ENCODE results near the gene WDR45B.
A peak's percentile ranks its signal among the peaks of the same experiment; 100 is the strongest.
"Not testable (repeated sequence)": the region's sequence is repeated elsewhere in the genome, so short reads cannot be mapped to it uniquely, and the experiment has no call there.

The WDR45B gene

GRCh38 chr17:82598256-82599119, 49.8 kb downstream of the WDR45B start:
- no peak for DNase-seq

DNA sequence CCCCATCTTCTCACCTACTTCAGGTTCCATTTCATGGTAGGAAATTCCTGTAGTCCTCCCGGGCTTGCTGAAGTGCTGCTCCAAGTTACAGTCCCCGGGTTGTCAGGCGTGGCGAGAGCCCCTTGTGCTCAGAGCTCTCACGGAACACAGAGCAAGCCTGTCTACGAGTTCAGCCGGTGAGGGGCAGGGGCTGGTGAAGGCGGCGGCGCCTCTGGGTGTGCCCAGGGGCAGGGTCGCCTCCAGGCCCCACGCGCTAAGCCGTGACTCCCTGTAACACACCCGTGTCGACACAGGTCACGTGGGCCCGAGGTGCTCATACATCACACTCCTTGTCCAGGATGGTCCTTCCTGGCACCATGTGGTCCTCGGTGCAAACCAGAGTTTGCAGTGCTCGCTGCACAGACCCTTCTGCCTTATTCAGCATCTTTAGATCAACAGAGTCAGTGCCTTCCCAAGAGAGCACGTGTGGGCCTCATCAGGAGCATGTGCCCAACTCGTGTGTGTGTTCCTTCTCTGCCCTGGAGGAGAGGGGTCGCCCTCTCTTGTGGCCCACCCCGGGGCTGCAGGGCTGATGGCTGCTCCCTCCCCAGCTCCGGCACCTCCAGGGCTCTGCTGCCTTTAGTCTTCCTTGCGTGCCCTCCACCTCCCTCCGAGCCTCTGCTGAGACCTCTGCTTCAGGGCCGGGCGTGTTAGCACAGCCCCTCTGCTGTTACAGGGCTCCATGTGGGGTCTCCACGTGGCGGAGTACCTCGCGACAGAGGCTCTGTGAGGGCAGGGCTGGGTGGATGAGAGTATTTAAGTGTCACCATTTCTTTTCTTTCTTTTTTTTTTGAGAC, 51.2 kb downstream of the WDR45B start:
- no peak for DNase-seq

DNA sequence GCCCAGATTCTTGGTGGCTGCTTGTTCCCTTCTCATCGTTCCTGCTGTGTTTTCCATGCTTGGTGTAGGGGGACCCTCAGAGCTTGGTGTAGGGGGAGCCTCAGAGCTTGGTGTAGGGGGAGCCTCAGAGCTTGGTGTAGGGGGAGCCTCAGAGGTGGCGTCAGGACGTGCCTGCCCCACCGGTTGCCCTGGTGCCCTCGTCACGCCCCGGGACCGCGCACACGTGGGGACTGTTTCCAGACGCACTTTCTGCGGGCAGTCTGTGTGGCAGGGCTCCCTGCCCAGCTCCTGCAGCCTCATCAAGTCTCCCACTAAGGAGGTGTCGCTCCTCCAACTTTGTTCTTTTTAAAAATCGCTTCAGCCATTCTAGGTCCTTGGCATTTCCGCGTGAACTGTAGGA, 51.9 kb downstream of the WDR45B start:
- DNase-seq = no peak

DNA sequence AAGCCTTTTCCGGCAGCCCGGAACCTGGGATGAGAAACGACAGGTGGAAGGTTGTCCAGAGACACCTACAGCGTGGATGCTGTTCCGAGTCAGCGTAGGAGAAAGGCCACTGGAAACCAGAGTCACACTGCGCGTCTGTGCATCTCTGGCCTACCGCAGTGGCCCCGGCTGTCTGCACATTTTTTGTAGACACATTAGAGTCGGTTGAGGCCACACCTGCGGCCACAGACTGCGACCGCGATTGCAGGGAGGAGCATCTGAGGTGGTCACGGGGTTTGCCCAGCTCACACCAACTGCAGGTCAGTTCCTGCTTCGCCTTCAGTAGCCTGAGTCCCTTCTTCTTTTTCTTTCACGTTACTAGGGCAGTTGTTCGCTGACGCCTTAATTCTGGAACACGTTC, 52.4 kb downstream of the WDR45B start:
- no peak for DNase-seq

DNA sequence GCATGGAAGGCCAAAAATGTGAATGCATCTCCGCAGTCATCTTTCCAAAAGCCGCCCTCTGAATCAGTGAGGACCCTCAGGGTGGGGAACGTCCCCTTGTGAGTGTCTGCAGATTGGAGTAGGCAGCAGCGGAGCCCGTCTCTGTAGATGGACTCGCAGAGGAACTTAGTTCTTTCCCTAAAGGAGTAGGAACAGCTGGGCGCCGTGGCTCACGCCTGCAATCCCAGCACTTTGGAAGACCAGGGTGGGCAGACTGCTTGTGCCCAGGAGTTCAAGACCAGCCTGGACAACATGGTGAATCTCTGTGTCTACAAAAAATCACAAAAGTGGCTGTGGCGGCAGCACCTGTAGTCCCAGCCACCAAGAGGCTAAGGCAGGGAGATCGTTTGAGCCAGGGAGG, 53.7 kb downstream of the WDR45B start:
- DNase-seq = no peak

DNA sequence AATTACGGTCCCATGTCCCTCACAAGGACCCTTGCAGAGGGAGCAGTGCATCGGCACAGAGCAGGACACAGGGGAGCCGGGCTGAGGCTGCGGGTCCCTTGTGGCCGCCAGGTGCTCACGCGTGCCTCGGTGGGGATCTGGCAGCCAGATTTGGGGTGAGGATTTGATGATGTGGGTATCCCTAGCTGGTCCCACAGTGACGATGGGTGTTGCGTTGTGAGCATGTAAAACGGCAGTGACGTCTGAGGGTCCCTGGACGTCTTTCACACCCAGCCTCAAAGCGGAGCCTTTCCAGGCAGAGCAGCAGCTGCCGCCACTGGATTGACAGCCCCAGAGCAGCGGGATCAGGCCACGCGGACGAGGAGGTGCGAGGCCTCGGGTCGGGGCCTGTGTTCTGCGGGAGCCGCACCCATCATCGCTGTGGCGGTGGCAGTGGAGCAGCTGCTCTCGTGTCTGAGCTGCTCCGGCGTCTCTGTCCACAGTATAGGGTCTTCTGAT, 54.6 kb downstream of the WDR45B start:
- no peak for DNase-seq

DNA sequence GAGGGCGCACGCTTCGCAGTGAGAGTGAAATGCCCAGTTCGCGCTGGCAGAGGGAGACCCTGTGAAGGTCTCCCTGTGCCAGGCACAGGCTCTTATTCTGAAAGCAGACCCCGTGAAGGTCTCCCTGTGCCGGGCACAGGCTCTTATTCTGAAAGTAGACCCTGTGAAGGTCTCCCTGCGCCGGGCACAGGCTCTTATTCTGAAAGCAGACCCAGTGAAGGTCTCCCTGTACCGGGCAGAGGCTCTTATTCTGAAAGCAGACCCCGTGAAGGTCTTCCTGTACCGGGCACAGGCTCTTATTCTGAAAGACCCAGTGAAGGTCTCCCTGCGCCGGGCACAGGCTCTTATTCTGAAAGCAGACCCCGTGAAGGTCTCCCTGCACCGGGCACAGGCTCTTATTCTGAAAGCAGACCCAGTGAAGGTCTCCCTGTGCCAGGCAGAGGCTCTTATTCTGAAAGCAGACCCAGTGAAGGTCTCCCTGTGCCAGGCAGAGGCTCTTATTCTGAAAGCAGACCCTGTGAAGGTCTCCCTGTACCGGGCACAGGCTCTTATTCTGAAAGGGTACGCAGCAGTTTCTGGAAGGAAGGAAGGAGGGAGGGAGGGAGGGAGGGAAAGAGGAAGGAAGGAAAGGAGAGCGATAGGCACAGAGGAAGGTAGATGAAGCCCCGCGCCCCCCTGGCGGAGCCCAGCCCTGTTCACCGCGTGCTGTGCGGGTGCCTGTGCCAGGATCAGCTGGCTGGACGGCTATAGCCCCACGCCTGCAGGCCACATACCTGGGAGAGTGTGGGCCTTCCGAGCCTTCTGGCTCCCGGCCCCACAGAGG, 55.3 kb downstream of the WDR45B start:
- DNase-seq = peak; percentile 70

GRCh38 chr17:82592289-82592766, 55.9 kb downstream of the WDR45B start:
- DNase-seq = no peak

GRCh38 chr17:82590881-82591539, 57.2 kb downstream of the WDR45B start:
- no peak for DNase-seq

DNA sequence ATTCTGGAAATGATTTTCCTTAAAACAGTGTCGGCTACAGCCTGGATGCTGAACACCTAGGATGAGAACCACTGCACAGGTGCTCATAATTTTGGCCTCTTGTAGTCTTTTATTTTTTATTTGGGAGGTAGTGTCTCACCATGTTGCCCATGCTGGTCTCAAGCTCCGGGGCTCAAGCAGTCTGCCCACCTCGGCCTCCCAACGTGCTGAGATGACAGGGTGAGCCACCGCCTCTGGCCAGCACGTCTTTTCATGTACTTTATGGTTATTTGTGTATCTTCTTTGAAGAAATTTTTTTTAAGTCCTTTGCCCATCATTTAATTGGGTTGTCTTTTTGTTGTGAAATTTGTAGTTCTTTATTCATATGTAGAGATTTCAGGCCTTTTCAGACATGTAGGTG, 58.0 kb downstream of the WDR45B start:
- no peak for DNase-seq

GRCh38 chr17:82589851-82590180, 58.4 kb downstream of the WDR45B start:
- DNase-seq = no peak

- DNase-seq = no peak
These were observed 59.7 kb downstream of the WDR45B start for GRCh38 chr17:82588266-82589175.

DNA sequence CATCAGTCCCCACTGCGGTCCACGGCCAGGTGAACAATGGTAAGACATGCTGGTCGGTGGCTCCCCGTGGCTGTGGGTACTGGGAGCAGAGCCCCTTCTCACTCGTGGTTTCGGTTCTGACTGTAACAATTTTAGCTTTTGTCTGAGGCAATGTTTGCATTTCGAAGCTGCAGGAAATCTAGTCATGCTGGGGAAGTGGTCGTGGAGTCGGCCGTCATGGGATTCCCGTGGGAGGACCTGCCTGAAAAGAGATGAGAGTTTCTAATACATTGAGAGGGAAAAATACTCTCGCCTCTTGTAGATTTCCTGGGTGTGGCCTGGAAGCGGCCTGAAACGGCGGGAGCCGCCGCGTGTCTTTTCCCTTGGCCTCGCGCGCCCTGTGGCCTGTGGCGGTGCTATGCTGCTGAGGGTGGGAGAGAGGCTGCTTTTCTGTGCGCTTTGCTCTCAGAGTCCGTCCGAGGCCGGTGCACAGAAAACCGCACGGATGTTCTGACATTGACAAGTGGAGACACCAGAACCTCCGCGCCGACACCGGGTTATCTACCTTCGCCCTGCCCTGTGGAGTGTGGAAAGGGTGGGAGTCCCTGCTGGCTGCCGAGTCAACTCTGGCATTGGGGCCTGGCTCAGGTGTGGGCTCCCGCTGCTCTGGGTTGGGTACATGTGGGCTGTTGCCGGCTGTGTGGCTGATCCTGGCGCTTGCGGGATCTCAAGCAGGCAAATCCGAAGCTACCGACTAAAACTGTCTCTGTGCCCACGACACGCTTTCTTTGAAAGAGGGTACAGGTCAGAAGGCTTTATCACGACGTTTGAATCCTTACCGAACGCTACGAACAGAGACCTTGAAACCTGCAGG, 60.8 kb downstream of the WDR45B start:
- no peak for DNase-seq

DNA sequence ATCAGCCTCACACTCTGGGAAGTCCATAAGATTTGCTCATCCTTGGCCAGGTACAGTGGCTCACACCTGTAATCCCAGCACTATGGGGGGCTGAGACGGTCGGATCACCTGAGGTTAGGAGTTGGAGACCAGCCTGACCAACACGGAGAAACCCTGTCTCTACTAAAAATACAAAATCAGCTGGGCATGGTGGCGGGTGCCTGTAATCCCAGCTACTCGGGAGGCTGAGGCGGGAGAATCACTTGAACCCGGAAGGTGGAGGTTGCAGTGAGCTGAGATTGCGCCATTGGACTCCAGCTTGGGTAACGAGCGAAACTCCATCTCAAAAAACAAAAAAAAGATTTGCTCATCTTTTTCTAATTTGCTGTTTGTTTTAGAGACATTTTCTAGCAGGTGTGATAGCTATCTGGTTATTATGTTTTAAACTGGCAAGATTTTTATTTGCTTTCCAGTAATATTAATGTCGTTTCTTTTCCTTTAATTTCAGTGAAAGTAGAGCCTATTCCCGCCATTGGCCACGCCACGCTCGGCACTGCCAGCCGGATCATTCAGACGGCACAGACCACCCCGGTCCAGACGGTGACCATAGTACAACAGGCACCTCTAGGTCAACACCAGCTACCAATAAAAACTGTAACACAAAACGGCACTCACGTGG, 61.5 kb downstream of the WDR45B start:
- no peak for DNase-seq

DNA sequence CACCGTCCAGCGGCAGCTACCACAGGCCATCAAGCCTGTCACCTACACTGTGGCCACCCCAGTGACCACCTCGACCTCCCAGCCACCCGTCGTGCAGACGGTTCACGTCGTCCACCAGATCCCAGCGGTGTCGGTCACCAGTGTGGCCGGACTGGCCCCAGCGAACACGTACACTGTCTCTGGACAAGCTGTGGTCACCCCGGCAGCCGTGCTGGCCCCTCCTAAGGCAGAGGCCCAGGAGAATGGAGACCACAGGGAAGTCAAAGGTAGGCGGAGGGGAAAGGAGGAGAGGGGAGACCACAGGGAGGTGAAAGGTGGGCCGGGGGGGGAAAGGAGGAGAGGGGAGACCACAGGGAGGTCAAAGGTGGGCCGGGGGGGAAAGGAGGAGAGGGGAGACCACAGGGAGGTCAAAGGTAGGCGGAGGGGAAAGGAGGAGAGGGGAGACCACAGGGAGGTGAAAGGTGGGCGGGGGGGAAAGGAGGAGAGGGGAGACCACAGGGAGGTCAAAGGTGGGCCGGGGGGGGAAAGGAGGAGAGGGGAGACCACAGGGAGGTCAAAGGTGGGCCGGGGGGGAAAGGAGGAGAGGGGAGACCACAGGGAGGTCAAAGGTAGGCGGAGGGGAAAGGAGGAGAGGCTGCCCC, 62.2 kb downstream of the WDR45B start:
- not testable (repeated sequence) for DNase-seq

DNA sequence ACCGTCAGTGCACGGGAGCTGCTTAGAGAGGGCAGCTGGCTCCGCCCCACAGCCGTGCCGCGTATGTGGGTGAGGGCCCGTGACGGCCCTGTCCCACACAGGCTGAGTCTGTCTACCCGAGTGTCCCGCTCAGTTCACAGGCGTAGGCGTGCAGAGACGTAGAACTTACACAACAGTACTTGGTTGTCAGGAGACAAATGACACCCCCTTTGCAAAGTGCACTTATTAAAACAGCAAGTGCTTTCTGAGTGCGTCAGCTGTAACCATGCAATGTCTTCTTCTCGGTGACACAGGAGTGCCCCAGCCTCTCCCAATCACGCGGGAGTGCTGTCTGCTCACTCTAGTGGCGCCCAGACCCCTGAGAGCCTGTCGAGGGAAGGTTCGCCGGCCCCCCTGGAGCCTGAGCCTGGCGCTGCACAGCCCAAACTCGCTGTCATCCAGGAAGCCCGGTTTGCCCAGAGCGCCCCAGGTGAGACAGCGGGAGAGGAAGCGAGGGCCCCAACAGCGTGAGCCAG, 64.5 kb downstream of the WDR45B start:
- DNase-seq = no peak

- DNase-seq = no peak
These were observed 65.5 kb downstream of the WDR45B start for GRCh38 chr17:82582709-82583108.

DNA sequence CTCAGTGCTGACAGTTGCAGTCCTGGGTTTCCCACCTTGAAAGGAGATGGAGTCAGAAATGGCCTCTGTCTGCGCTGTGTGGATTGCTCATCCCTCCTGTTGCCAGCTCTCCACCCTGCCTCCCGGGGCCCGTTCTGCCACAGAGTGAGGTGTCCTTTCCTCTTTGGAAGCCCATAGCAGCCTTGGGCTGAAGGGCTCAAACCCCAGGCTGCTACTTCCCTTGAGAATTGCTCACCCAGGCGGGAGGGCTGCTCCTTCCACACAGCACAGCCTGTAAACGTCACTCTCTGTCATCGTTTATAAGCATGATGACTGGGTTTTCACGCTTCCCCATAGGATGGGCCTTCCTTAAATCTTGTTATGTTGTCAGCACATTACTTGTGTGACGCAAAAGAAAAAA, 66.0 kb downstream of the WDR45B start:
- no peak for DNase-seq

DNA sequence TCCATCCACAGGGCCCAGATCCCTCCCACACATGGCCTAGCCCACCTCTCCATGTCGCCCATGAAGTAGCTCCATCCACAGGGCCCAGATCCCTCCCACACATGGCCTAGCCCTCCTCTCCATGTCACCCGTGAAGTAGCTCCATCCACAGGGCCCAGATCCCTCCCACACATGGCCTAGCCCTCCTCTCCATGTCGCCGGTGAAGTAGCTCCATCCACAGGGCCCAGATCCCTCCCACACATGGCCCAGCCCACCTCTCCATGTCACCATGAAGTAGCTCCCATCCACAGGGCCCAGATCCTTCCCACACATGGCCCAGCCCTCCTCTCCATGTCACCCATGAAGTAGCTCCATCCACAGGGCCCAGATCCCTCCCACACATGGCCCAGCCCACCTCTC, 68.3 kb downstream of the WDR45B start:
- DNase-seq = not testable (repeated sequence)
